Measurements from ENCODE around the gene AQP2.

Gene AQP2

GRCh38 chr12:49974231-49974675 is 23.7 kb downstream of the AQP2 start:
- Histone ChIP-seq H3K4me3 (ENCODE audit: low read depth, low read length) (no peak overlapping the region), H3K27me3 (replicated peaks) (peaks cover 10% of the 10 kb centered on the region), H3K36me3 (replicated peaks) (no peaks in the 10 kb centered on the region), H3K27ac (no peak overlapping the region)
- peak; percentile 82 for TF ChIP-seq CTCF (IDR thresholded peaks at IDR 0.05; ENCODE audit: low read depth, low read length, missing control alignments)
- in situ Hi-C loops (cut with HindIII; ENCODE audit: low pct_ligation_motif_present, low sequenced_read_pairs) = loop anchor here (25.0 kb wide), 1 partner anchor 213 kb away; no protein-coding TSS in a partner anchor
- DNase-seq = peak; percentile 54

GRCh38 chr12:49974677-49975317 is 24.3 kb downstream of the AQP2 start:
- H3K36me3 ChIP-seq (replicated peaks) = no peaks in the 10 kb centered on the region
- in situ Hi-C loops (cut with HindIII; ENCODE audit: low pct_ligation_motif_present, low sequenced_read_pairs) = loop anchor here (25.0 kb wide), 1 partner anchor 213 kb away; no protein-coding TSS in a partner anchor
- H3K27ac ChIP-seq = no peak overlapping the region
- no peak overlapping the region for H3K4me3 ChIP-seq (ENCODE audit: low read depth, low read length)
- peaks cover 7% of the 10 kb centered on the region for H3K27me3 ChIP-seq (replicated peaks)
- no peak for TF ChIP-seq CTCF (IDR thresholded peaks at IDR 0.05; ENCODE audit: low read depth, low read length, missing control alignments)
- DNase-seq = no peak

- in situ Hi-C loops (cut with HindIII; ENCODE audit: low pct_ligation_motif_present, low sequenced_read_pairs) = no loop called here
- Histone ChIP-seq H3K27ac (no peak overlapping the region), H3K27me3 (replicated peaks) (peaks cover 5% of the 10 kb centered on the region), H3K4me3 (ENCODE audit: low read depth, low read length) (no peak overlapping the region), H3K36me3 (replicated peaks) (no peaks in the 10 kb centered on the region)
- no peak for TF ChIP-seq CTCF (IDR thresholded peaks at IDR 0.05; ENCODE audit: low read depth, low read length, missing control alignments)
- DNase-seq = no peak
These were observed 24.8 kb downstream of the AQP2 start for GRCh38 chr12:49975318-49975761.

GRCh38 chr12:49976557-49976956 is 26.0 kb downstream of the AQP2 start:
- in situ Hi-C loops (cut with HindIII; ENCODE audit: low pct_ligation_motif_present, low sequenced_read_pairs) = no loop called here
- Histone ChIP-seq H3K27me3 (replicated peaks) (no peaks in the 10 kb centered on the region), H3K27ac (no peak overlapping the region), H3K4me3 (ENCODE audit: low read depth, low read length) (no peak overlapping the region), H3K36me3 (replicated peaks) (no peaks in the 10 kb centered on the region)
- DNase-seq = no peak
- no peak for TF ChIP-seq CTCF (IDR thresholded peaks at IDR 0.05; ENCODE audit: low read depth, low read length, missing control alignments)

- in situ Hi-C loops (cut with HindIII; ENCODE audit: low pct_ligation_motif_present, low sequenced_read_pairs) = no loop called here
- no peak for TF ChIP-seq CTCF (IDR thresholded peaks at IDR 0.05; ENCODE audit: low read depth, low read length, missing control alignments)
- Histone ChIP-seq H3K4me3 (ENCODE audit: low read depth, low read length) (no peak overlapping the region), H3K27ac (no peak overlapping the region), H3K36me3 (replicated peaks) (no peaks in the 10 kb centered on the region), H3K27me3 (replicated peaks) (no peaks in the 10 kb centered on the region)
- DNase-seq = no peak
These were observed 27.6 kb downstream of the AQP2 start for GRCh38 chr12:49978125-49978524.
